ENCODE data around the gene BCL3. TPM values are rescaled to one million over a fixed set of nuclear protein-coding genes. Genes with fewer than 3 reads are reported as not detected.

The BCL3 gene
- total and polyA plus RNA-seq, 2 of the 13 experiments (the other 11 are each of a cell fraction or from before 2014, with no cell fraction given) = 2.3 to 4.0 TPM

DNA sequence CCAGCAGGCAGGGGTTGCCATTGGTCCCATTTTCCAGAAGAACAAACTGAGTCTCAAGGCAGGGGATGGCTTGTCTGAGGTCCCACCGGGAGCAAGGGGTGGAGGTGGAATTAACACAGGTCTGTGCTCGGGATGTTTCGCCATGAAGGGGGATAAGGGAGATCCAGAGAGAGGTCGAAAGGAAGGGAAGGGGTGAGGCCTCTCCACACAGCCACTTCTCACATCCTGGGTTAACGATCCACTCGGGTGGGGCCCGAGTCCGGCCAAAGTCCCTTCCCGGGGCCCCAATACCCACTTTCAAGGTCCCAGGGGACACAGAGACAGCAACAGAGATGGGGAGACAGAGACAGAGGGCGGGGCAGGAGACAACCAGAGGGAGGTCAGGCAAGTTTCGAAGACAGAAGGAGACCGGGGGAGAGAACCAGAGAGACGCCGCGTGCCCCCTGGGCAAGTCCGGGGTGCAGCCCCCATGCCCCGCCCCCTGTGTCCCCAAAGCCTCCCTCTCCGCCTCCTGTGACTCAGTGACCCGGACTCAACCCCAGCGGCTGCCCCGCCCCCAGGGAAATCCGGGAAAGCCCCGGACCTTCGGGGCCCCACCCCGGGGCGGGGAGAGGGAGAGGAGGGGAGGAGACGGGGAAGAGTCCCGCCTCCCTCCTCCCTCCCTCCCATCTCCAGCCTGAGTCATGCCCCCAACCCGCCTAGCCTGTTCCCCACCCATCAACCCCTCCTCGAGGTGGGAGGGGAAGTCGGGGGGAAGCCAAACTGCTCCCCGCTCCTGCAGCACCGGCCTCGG is 1.4 kb upstream of the BCL3 start (continued):
- peak; percentile 78 for TF ChIP-seq HNF4G (IDR thresholded peaks at IDR 0.05; ENCODE audit: borderline replicate concordance, low read depth, low read length)
- 0 out of 2 replicates have a peak, but pooled peaks have one; percentile 48 for TF ChIP-seq HNF4G (CRISPR knock-in tag; IDR thresholded peaks at IDR 0.05; ENCODE audit: borderline replicate concordance, low read depth)
- TF ChIP-seq ZNF672 (CRISPR knock-in tag; IDR thresholded peaks at IDR 0.05) = no peak
- TF ChIP-seq KLF15 (CRISPR knock-in tag; IDR thresholded peaks at IDR 0.05; ENCODE audit: borderline replicate concordance) = peak; percentile 17; the same call in 1 of the 2 replicates
- TF ChIP-seq, protein P1, sequence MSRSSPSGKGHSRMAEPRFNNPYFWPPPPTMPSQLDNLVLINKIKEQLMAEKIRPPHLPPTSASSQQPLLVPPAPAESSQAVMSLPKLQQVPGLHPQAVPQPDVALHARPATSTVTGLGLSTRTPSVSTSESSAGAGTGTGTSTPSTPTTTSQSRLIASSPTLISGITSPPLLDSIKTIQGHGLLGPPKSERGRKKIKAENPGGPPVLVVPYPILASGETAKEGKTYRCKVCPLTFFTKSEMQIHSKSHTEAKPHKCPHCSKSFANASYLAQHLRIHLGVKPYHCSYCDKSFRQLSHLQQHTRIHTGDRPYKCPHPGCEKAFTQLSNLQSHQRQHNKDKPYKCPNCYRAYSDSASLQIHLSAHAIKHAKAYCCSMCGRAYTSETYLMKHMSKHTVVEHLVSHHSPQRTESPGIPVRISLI (CRISPR knock-in tag; IDR thresholded peaks at IDR 0.05; ENCODE audit: borderline replicate concordance) = 0 out of 2 replicates have a peak, but pooled peaks have one; percentile 10
- TF ChIP-seq, protein P2, sequence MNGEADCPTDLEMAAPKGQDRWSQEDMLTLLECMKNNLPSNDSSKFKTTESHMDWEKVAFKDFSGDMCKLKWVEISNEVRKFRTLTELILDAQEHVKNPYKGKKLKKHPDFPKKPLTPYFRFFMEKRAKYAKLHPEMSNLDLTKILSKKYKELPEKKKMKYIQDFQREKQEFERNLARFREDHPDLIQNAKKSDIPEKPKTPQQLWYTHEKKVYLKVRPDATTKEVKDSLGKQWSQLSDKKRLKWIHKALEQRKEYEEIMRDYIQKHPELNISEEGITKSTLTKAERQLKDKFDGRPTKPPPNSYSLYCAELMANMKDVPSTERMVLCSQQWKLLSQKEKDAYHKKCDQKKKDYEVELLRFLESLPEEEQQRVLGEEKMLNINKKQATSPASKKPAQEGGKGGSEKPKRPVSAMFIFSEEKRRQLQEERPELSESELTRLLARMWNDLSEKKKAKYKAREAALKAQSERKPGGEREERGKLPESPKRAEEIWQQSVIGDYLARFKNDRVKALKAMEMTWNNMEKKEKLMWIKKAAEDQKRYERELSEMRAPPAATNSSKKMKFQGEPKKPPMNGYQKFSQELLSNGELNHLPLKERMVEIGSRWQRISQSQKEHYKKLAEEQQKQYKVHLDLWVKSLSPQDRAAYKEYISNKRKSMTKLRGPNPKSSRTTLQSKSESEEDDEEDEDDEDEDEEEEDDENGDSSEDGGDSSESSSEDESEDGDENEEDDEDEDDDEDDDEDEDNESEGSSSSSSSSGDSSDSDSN (CRISPR knock-in tag; IDR thresholded peaks at IDR 0.05) = 0 out of 2 replicates have a peak, but pooled peaks have one; percentile 29
- no peak for TF ChIP-seq ZNF766 (CRISPR knock-in tag; IDR thresholded peaks at IDR 0.05; ENCODE audit: borderline replicate concordance)
- TF ChIP-seq, protein P3, sequence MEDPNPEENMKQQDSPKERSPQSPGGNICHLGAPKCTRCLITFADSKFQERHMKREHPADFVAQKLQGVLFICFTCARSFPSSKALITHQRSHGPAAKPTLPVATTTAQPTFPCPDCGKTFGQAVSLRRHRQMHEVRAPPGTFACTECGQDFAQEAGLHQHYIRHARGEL (CRISPR knock-in tag; IDR thresholded peaks at IDR 0.05) = no peak
- peak; percentile 98 for TF ChIP-seq SP5 (CRISPR knock-in tag; IDR thresholded peaks at IDR 0.05; ENCODE audit: borderline replicate concordance, low read depth)
- TF ChIP-seq DPF2 (CRISPR knock-in tag; IDR thresholded peaks at IDR 0.05; ENCODE audit: borderline replicate concordance, low read depth) = no peak; the same call in 1 of the 2 replicates
- peak; percentile 10 to 71; a peak in 3 of 4 replicates for TF ChIP-seq EP300 (IDR thresholded peaks at IDR 0.05; ENCODE audit: low read depth in 2 of 2, low read length in 2 of 2)
- TF ChIP-seq EP300 (CRISPR knock-in tag; IDR thresholded peaks at IDR 0.05; ENCODE audit: borderline replicate concordance) = peak; percentile 25
- peak; percentile 25; the same call in 1 of the 2 replicates for TF ChIP-seq SNAPC2 (CRISPR knock-in tag; IDR thresholded peaks at IDR 0.05)
- TF ChIP-seq, protein P4, sequence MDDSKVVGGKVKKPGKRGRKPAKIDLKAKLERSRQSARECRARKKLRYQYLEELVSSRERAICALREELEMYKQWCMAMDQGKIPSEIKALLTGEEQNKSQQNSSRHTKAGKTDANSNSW (CRISPR knock-in tag; IDR thresholded peaks at IDR 0.05; ENCODE audit: borderline replicate concordance) = no peak
- no peak for TF ChIP-seq ZMYM4 (CRISPR knock-in tag; IDR thresholded peaks at IDR 0.05)
- TF ChIP-seq POLR2AphosphoS2 (IDR thresholded peaks at IDR 0.05; ENCODE audit: low read depth, low read length) = no peak
- TF ChIP-seq PHF8 (CRISPR knock-in tag; IDR thresholded peaks at IDR 0.05) = 0 out of 2 replicates have a peak, but pooled peaks have one; percentile 25
- no peak for TF ChIP-seq CBX2 (IDR thresholded peaks at IDR 0.05; ENCODE audit: low read depth, low read length)
- no peak for TF ChIP-seq CBX2 (CRISPR knock-in tag; IDR thresholded peaks at IDR 0.05; ENCODE audit: low read depth)
- TF ChIP-seq ZNF644 (CRISPR knock-in tag; IDR thresholded peaks at IDR 0.05; ENCODE audit: low read depth) = 0 out of 2 replicates have a peak, but pooled peaks have one; percentile 14
- no peak; the same call in 1 of the 2 replicates for TF ChIP-seq FOXC1 (CRISPR knock-in tag; IDR thresholded peaks at IDR 0.05; ENCODE audit: borderline replicate concordance)
- TF ChIP-seq, protein P5, sequence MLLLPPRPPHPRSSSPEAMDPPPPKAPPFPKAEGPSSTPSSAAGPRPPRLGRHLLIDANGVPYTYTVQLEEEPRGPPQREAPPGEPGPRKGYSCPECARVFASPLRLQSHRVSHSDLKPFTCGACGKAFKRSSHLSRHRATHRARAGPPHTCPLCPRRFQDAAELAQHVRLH (CRISPR knock-in tag; IDR thresholded peaks at IDR 0.05; ENCODE audit: borderline replicate concordance, low read depth) = peak; percentile 50; the same call in 1 of the 2 replicates
- TF ChIP-seq MEIS2 (CRISPR knock-in tag; IDR thresholded peaks at IDR 0.05) = peak; percentile 43; the same call in 1 of the 2 replicates
- TF ChIP-seq, protein P6, sequence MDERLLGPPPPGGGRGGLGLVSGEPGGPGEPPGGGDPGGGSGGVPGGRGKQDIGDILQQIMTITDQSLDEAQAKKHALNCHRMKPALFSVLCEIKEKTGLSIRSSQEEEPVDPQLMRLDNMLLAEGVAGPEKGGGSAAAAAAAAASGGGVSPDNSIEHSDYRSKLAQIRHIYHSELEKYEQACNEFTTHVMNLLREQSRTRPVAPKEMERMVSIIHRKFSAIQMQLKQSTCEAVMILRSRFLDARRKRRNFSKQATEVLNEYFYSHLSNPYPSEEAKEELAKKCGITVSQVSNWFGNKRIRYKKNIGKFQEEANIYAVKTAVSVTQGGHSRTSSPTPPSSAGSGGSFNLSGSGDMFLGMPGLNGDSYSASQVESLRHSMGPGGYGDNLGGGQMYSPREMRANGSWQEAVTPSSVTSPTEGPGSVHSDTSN (CRISPR knock-in tag; IDR thresholded peaks at IDR 0.05) = no peak
